22Rv1 (cell line): ENCODE measurements around the gene FBXL3.

Experiments
- CTCF ChIP-seq: fragments of 450-650 bp; IDR thresholded peaks from 2 replicates; pipeline ENCODE4 v1.5.1; 2017; ENCODE audit warnings: mild to moderate bottlenecking
- ZFX ChIP-seq: fragments of 450-650 bp; IDR thresholded peaks from 2 replicates; pipeline ENCODE4 v1.6.1; 2017; ENCODE audit warnings: antibody characterized with exemption, borderline replicate concordance

GRCh38 chr13:76974618-76974975, 52.4 kb downstream of the FBXL3 start:
- TF ChIP-seq CTCF = no peak
- TF ChIP-seq ZFX = no peak
